Measurements from ENCODE around the gene SRRM3.

DNA sequence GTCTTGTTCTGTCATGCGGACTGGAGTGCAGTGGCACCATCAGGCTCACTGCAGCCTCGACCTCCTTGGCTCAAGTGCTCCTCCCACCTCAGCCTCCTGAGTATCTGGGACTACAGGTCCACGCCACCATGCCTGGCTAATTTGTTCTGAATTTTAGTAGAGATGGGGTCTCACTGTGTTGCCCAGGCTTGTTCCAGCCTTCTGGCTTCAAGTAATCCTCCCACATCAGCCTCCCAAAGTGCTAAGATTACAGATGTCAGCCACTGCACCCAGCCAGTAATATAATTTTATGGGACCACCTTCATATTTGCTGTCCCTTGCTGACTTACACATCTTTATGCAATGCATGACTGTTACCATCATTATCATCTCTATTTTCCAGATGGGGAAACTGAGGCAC lies 99.3 kb downstream of the SRRM3 start:
- TF ChIP-seq, protein P1, sequence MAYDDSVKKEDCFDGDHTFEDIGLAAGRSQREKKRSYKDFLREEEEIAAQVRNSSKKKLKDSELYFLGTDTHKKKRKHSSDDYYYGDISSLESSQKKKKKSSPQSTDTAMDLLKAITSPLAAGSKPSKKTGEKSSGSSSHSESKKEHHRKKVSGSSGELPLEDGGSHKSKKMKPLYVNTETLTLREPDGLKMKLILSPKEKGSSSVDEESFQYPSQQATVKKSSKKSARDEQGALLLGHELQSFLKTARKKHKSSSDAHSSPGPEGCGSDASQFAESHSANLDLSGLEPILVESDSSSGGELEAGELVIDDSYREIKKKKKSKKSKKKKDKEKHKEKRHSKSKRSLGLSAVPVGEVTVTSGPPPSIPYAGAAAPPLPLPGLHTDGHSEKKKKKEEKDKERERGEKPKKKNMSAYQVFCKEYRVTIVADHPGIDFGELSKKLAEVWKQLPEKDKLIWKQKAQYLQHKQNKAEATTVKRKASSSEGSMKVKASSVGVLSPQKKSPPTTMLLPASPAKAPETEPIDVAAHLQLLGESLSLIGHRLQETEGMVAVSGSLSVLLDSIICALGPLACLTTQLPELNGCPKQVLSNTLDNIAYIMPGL (CRISPR knock-in tag; IDR thresholded peaks at IDR 0.05; ENCODE audit: borderline replicate concordance): no peak
- no peak for TF ChIP-seq EP300 (IDR thresholded peaks at IDR 0.05)
